Uterus (tissue), 4 donors: ENCODE data around the gene PPP1R16B. TPM values are rescaled to one million over a fixed set of nuclear protein-coding genes. Genes with fewer than 3 reads are reported as not detected.

Source experiments
- DNase-seq, 2 donors: peaks; one replicate each; pipeline ENCODE4 v3.0.0-alpha.2; 2019 to 2020
- H3K27ac ChIP-seq, 2 donors: fragments of 200-600 bp; sonication (generic); 1 replicate in 1 of 2; 2 replicates in 1 of 2; pipeline ENCODE4 v1.5.1; 2016 to 2018
- H3K27me3 ChIP-seq, 2 donors: fragments of 200-600 bp; sonication (generic); one replicate each; pipeline ENCODE4 v1.5.1; 2018 to 2019; ENCODE audit warnings: control low read depth in 1 of 2
- H3K36me3 ChIP-seq, 2 donors: fragments of 200-600 bp; sonication (generic); one replicate each; pipeline ENCODE4 v1.5.1; 2019; ENCODE audit warnings: control low read depth in 1 of 2
- H3K4me1 ChIP-seq, 2 donors: fragments of 200-600 bp; sonication (generic); one replicate each; pipeline ENCODE4 v1.5.1; 2018 to 2019; ENCODE audit warnings: control low read depth in 1 of 2
- H3K4me3 ChIP-seq, 2 donors: fragments of 200-600 bp; sonication (generic); 1 replicate in 1 of 2; 2 replicates in 1 of 2; pipeline ENCODE4 v1.5.1; 2018 to 2019; ENCODE audit warnings: mild to moderate bottlenecking in 1 of 2
- H3K9me3 ChIP-seq, 2 donors: fragments of 200-600 bp; sonication (generic); one replicate each; pipeline ENCODE4 v1.5.1; 2019; ENCODE audit warnings: control low read depth in 1 of 2
- POLR2A ChIP-seq, 2 donors: fragments of 450-650 bp; IDR thresholded peaks; one replicate each; pipeline ENCODE4 v1.6.1; 2016; ENCODE audit warnings: antibody characterized with exemption in 2 of 2, mild to moderate bottlenecking in 1 of 2, moderate library complexity in 1 of 2
- intact Hi-C: fragments of 100-400 bp; cut with DNase I; formaldehyde crosslinking; loops from one replicate; pipeline ENCODE4 v1.15.1; 2023; ENCODE audit warnings: low total_unique reads
- total RNA-seq, 4 donors: library from RNA; depleted of rRNA in 3 of 4; stranded (reverse); fragments of >200 nt in 3 of 4; gene quantifications; one replicate each; pipeline versions ENCODE4 v1.1.0 to v1.2.4, GENCODE V29; 2014 to 2023
- TF ChIP-seq, protein P1 (sequence below), 4 experiments: fragments of 200-600 bp in 2 of 4; fragments of 450-650 bp in 2 of 4; sonication (generic) in 2 of 4; IDR thresholded peaks; one replicate each; pipeline ENCODE4 v1.5.1; 2016 to 2019; ENCODE audit warnings: antibody characterized with exemption in 4 of 4, mild to moderate bottlenecking in 2 of 4, moderate library complexity in 1 of 4
- donor health status: DM: yes; HTN: yes; CAD: no.

The PPP1R16B gene
- total RNA-seq, 4 donors from 2014 or later = 7.6 to 15.8 (median 12.5) TPM

DNA sequence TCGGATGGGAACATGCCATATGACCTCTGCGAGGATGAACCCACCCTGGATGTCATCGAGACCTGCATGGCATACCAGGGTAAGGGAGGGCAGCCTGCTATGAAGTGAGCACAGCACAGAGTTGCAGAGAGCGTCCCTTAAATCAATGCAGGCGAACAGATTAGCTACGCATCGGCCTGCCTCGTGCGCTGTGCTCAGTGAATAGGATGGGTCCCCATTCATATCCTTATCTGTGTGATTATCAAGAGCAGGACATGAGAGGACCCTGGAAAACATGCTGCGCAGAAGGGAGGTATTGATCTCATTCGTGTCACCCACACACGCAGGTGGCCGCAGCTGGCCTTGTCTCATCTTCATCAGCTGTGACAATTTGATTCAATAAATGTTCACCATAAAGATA, 95.1 kb downstream of the PPP1R16B start:
- H3K4me1 ChIP-seq = no peaks in the 10 kb centered on the region
- intact Hi-C loops = no loop called here
- H3K27ac ChIP-seq = no peak overlapping the region
- H3K9me3 ChIP-seq = no peaks in the 10 kb centered on the region
- DNase-seq = no peak
- no peak overlapping the region for H3K4me3 ChIP-seq
- H3K36me3 ChIP-seq = no peaks in the 10 kb centered on the region
- H3K27me3 ChIP-seq = no peaks in the 10 kb centered on the region
- TF ChIP-seq POLR2A (IDR thresholded peaks at IDR 0.05) = no peak
- TF ChIP-seq, protein P1, sequence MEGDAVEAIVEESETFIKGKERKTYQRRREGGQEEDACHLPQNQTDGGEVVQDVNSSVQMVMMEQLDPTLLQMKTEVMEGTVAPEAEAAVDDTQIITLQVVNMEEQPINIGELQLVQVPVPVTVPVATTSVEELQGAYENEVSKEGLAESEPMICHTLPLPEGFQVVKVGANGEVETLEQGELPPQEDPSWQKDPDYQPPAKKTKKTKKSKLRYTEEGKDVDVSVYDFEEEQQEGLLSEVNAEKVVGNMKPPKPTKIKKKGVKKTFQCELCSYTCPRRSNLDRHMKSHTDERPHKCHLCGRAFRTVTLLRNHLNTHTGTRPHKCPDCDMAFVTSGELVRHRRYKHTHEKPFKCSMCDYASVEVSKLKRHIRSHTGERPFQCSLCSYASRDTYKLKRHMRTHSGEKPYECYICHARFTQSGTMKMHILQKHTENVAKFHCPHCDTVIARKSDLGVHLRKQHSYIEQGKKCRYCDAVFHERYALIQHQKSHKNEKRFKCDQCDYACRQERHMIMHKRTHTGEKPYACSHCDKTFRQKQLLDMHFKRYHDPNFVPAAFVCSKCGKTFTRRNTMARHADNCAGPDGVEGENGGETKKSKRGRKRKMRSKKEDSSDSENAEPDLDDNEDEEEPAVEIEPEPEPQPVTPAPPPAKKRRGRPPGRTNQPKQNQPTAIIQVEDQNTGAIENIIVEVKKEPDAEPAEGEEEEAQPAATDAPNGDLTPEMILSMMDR (IDR thresholded peaks at IDR 0.05) = no peak

GRCh38 chr20:38902601-38903000, 97.1 kb downstream of the PPP1R16B start:
- H3K36me3 ChIP-seq = no peaks in the 10 kb centered on the region
- TF ChIP-seq POLR2A (IDR thresholded peaks at IDR 0.05) = no peak
- TF ChIP-seq, protein P1 (IDR thresholded peaks at IDR 0.05) = no peak
- H3K27me3 ChIP-seq = no peaks in the 10 kb centered on the region
- H3K4me3 ChIP-seq = no peak overlapping the region
- H3K27ac ChIP-seq = no peak overlapping the region
- intact Hi-C loops = no loop called here
- no peak for DNase-seq
- no peaks in the 10 kb centered on the region for H3K9me3 ChIP-seq
- no peaks in the 10 kb centered on the region for H3K4me1 ChIP-seq

DNA sequence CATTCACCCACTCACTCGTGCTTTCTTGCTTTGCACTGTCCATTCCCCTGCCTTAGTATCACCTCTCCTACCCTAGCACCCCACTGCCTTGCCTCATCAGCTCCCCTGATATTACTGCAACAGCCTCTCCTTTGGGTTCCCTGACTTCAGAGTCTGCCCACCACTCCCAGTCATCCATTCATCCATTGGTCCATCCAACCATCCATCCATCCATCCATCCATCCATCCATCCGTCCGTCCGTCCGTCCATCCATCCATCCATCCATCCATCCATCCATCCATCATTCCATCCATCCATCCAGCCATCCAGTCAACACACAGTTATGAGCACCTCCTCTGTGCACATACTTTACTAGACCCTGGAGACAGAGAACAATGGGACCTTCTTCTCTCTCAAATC, 97.8 kb downstream of the PPP1R16B start:
- no peaks in the 10 kb centered on the region for H3K4me1 ChIP-seq
- no peak for TF ChIP-seq POLR2A (IDR thresholded peaks at IDR 0.05)
- TF ChIP-seq, protein P1 (IDR thresholded peaks at IDR 0.05) = no peak
- H3K36me3 ChIP-seq = no peaks in the 10 kb centered on the region
- no peak for DNase-seq
- H3K9me3 ChIP-seq = no peaks in the 10 kb centered on the region
- intact Hi-C loops = no loop called here
- H3K27me3 ChIP-seq = no peaks in the 10 kb centered on the region
- H3K4me3 ChIP-seq = no peak overlapping the region
- H3K27ac ChIP-seq = no peak overlapping the region

- DNase-seq = no peak
- intact Hi-C loops = no loop called here
- Histone ChIP-seq H3K9me3 (no peaks in the 10 kb centered on the region), H3K4me1 (no peaks in the 10 kb centered on the region), H3K27ac (no peak overlapping the region), H3K36me3 (no peaks in the 10 kb centered on the region), H3K4me3 (no peak overlapping the region), H3K27me3 (no peaks in the 10 kb centered on the region)
- no peak for TF ChIP-seq POLR2A (IDR thresholded peaks at IDR 0.05)
- TF ChIP-seq, protein P1 (IDR thresholded peaks at IDR 0.05) = no peak
Observed at GRCh38 chr20:38905375-38905774, 99.9 kb downstream of the PPP1R16B start.

DNA sequence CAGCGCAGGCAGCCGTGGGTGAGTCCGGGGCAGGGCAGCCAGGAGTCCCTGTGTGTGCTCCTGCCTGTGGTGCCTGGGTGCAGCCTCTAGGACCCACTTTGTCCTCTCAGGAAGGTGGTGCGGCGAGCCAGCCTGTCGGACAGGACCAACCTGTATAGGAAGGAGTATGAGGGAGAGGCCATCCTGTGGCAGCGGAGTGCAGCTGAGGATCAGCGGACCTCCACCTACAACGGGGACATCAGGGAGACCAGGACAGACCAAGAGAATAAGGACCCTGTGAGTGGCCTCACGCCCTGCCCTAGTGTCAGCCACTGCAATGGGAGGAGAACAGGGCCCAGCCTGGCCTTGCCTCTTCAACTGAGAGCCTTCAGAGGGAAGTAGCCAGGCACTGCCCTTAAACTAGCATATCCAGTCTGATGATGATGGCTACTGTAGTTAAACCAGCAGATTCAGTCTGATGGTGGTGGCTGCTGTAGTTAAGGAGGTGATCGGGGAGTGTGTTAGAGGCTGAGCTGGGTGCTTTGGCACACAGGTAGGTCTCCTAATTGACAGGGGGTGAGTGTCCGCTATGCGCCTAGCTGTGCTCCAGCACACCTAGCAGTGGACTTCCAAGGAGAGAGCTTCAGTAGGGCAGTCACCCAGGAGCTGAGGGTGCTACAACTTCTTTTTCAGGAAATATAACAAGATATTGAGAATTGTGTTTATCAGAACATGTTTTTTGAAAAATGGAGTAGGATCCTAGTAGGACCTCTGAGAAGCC, 102.6 kb downstream of the PPP1R16B start:
- intact Hi-C loops = no loop called here
- Histone ChIP-seq H3K4me1 (no peaks in the 10 kb centered on the region), H3K27me3 (no peaks in the 10 kb centered on the region), H3K9me3 (no peaks in the 10 kb centered on the region), H3K4me3 (no peak overlapping the region), H3K27ac (no peak overlapping the region), H3K36me3 (no peaks in the 10 kb centered on the region)
- no peak for DNase-seq
- TF ChIP-seq POLR2A (IDR thresholded peaks at IDR 0.05) = no peak
- TF ChIP-seq, protein P1 (IDR thresholded peaks at IDR 0.05) = no peak
